Measurements from ENCODE around the gene FFAR1. TPM values are rescaled to one million over a fixed set of nuclear protein-coding genes. Genes with fewer than 3 reads are reported as not detected.

The FFAR1 gene
- total RNA-seq, 4 donors from 2014 or later = not detected

DNA sequence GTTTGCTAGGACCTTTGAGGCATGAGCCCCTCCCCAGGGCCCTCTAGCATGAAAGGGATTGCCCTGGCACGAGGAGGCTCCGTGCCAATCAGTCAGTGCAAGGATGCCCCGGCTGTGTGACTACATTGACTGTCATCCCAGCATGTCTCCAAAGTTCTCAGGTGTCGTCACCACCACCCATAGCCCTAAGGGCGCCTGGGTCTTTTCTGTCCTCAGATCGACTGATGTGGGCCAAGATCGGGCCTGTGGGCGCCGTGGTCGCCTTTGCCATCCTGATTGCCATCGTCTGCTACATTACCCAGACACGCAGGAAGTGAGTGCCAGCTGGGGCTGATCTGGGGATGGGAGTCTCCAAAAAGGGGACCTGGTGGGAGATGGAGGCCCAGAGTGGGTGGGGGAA is 37.4 kb upstream of the FFAR1 start:
- TF ChIP-seq POLR2A (IDR thresholded peaks at IDR 0.05) (no peak), POLR2AphosphoS5 (IDR thresholded peaks at IDR 0.05) (no peak), CTCF (IDR thresholded peaks at IDR 0.05) (no peak), EP300 (IDR thresholded peaks at IDR 0.05) (no peak)
- no peaks in the 10 kb centered on the region for H3K4me1 ChIP-seq
- no peak for ATAC-seq
- no peak overlapping the region for H3K27ac ChIP-seq
- H3K27me3 ChIP-seq = peaks cover 52% of the 10 kb centered on the region
- WGBS, 2 donors (ENCODE audit: low coverage in 1 of 2) = no CpG with 5 or more reads among the region's 12 CpGs
- H3K9me3 ChIP-seq = no peaks in the 10 kb centered on the region
- no peak overlapping the region for H3K4me3 ChIP-seq
- H3K36me3 ChIP-seq = no peaks in the 10 kb centered on the region

DNA sequence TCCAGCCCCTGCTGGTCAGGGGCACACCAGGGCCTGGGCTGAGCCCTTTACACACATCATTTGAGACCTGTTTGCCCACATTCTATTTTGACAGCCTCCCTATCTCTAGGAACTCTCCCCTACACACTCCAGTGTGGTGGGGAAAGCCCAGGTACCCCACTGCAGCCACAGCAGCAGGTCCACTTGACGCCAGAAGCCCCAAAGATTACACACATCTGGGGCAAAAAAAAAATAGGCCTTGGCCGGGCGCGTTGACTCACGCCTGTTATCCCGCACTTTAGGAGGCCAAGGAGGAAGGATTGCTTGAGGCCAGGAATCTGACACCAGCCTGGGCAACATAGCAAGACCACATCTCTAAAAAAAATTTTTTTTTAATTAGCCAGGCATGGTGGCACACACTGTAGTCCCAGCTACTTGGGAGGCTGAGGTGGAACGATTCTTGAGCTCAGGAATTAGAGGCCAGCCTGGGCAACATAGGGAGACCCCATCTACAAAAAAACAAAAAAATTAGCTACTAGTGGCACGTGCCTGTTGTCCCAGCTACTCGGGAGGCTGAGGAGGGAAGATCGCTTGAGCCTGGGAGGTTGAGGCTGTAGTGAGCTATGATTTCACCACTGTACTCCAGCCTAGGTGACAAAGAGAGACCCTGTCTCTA is 36.8 kb upstream of the FFAR1 start:
- H3K27ac ChIP-seq = no peak overlapping the region
- no peak for TF ChIP-seq POLR2A (IDR thresholded peaks at IDR 0.05)
- TF ChIP-seq POLR2AphosphoS5 (IDR thresholded peaks at IDR 0.05) = no peak
- no peak for TF ChIP-seq CTCF (IDR thresholded peaks at IDR 0.05)
- no peak for TF ChIP-seq EP300 (IDR thresholded peaks at IDR 0.05)
- no peak for ATAC-seq

DNA sequence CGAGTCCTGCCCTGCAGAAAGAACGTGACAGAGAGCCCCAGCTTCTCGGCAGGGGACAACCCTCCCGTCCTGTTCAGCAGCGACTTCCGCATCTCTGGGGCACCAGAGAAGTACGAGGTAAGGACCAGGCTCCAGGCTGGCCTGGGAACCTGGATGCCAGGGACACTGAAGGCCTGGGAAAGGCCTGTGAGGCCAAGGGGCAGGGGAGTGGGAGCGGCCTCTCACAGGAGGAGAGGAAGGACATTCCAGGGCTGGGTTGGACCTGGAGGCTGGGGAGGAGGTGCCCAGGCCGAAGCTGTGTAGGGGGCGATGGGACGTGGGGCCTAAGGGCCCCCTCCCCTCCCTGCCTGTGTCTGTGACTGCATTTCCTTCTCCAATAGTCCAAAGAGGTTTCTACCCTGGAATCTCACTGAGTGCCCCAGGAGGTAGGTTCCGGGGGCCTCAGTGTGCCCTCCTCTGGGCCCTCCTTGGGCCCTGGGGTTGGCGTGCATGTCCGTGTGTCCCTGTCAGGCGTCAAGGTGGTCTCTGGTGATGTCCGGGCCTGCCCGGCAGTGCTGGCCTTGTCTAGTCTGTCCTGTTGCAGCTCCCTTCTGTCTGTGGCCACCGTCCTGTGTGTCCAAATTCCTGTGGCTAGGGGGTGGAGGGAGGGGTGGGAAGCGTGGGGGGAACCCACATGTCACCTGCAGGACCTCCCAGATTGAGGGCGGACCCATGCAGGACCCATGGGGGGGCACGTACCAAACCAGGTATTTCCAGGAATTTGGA is 35.6 kb upstream of the FFAR1 start:
- Histone ChIP-seq H3K27ac (no peak overlapping the region), H3K4me3 (no peak overlapping the region), H3K36me3 (no peaks in the 10 kb centered on the region), H3K4me1 (no peaks in the 10 kb centered on the region), H3K27me3 (peaks cover 49% of the 10 kb centered on the region), H3K9me3 (no peaks in the 10 kb centered on the region)
- WGBS, 2 donors (ENCODE audit: low coverage in 1 of 2) = 75 to 100% methylated on average over 2 to 7 of the region's 21 CpGs
- ATAC-seq = no peak
- TF ChIP-seq POLR2A (IDR thresholded peaks at IDR 0.05) (no peak), CTCF (IDR thresholded peaks at IDR 0.05) (no peak), EP300 (IDR thresholded peaks at IDR 0.05) (no peak), POLR2AphosphoS5 (IDR thresholded peaks at IDR 0.05) (no peak)

More for the DNA sequence above, 36.8 kb upstream of the FFAR1 start:
- Histone ChIP-seq H3K4me3 (no peak overlapping the region), H3K4me1 (no peaks in the 10 kb centered on the region), H3K36me3 (no peaks in the 10 kb centered on the region), H3K9me3 (no peaks in the 10 kb centered on the region), H3K27me3 (peaks cover 54% of the 10 kb centered on the region)
- 82% methylated on average over 2 of the region's 10 CpGs; no CpG with 5 or more reads in 1 of the 2 donors for WGBS, 2 donors (ENCODE audit: low coverage in 1 of 2)

DNA sequence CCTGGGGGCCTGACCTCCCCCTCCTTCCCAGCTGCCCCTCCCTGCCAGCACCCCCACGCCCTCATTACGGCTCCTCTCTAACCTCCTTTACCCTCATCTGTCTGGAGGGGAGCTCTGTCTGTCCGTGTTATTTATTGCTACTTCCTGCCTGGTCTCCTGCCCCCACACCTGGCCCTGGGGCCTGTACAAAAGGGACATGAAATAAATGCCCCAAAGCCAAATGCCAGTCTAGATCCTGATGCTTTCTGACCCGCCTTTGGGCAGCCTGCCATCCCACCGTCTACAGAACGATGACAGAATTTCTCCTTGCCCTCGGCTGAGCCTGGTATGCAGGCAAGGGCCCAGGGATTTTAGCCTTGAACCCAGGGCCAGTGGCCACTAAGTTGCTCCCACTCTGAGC is 34.1 kb upstream of the FFAR1 start:
- 0% methylated on average over 1 of the region's 7 CpGs; no CpG with 5 or more reads in 1 of the 2 donors for WGBS, 2 donors (ENCODE audit: low coverage in 1 of 2)

More for the DNA sequence above, 34.1 kb upstream of the FFAR1 start:
- ATAC-seq = no peak
- TF ChIP-seq CTCF (IDR thresholded peaks at IDR 0.05) = no peak
- Histone ChIP-seq H3K4me1 (no peaks in the 10 kb centered on the region), H3K27me3 (peaks cover 49% of the 10 kb centered on the region), H3K36me3 (no peaks in the 10 kb centered on the region), H3K9me3 (no peaks in the 10 kb centered on the region), H3K27ac (no peak overlapping the region), H3K4me3 (no peak overlapping the region)

Measured in gastroesophageal sphincter (tissue), 4 donors.